Activated CD4-positive, alpha-beta T cell treated with anti-CD3 and anti-CD28 coated beads for 1 hour (primary cell): ENCODE results near the gene IFNA5.

Experiments
- DNase-seq: peaks from one replicate; pipeline ENCODE4 v3.0.0-alpha.2; 2020

IFNA5 gene

GRCh38 chr9:21289848-21290247, 15.3 kb downstream of the IFNA5 start:
- DNase-seq, result no peak

- no peak for DNase-seq
These were observed 17.8 kb downstream of the IFNA5 start for GRCh38 chr9:21287280-21287679.

- no peak for DNase-seq
These were observed 18.5 kb downstream of the IFNA5 start for GRCh38 chr9:21286659-21287058.

GRCh38 chr9:21286099-21286498, 19.0 kb downstream of the IFNA5 start:
- no peak for DNase-seq

GRCh38 chr9:21281275-21281674, 23.8 kb downstream of the IFNA5 start:
- DNase-seq, result no peak

- DNase-seq, result no peak
These were observed 36.8 kb downstream of the IFNA5 start for GRCh38 chr9:21268347-21268657.

GRCh38 chr9:21267485-21268346, 37.4 kb downstream of the IFNA5 start:
- DNase-seq, result no peak

DNA sequence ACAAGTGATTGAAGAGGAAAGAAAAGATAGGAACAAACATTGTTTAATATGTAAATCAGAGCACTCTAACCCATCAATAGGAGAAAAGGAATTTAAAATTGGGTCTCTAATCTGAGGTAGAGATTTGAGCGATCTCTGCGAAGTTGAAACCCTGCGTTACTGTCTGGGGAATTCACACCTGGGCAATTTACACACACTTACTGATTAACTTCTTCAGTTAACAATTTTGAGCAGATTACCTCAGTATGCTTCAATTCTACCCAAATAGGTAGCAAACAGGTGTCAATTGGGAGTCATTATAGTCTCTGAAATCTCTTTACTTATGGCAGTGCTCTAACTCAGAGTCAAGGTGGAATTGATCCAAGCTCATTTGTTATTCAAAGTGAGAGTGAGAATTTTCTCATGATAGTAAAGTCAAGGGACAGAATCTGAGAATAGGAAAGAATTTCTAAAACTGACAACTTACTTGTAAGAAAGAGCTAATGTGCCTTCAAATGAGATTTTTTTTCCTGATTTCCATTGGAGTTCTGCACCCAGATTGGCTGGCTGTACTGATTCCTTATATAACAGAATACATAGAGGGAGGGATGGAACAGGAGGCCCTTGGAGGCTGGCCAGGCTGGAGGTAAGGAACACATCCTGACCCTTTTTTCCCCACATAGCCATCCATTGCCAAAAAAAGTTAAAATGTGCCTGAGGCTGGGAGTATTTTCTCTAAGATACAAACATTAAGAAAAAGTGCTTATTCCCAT, 38.2 kb downstream of the IFNA5 start:
- no peak for DNase-seq

DNA sequence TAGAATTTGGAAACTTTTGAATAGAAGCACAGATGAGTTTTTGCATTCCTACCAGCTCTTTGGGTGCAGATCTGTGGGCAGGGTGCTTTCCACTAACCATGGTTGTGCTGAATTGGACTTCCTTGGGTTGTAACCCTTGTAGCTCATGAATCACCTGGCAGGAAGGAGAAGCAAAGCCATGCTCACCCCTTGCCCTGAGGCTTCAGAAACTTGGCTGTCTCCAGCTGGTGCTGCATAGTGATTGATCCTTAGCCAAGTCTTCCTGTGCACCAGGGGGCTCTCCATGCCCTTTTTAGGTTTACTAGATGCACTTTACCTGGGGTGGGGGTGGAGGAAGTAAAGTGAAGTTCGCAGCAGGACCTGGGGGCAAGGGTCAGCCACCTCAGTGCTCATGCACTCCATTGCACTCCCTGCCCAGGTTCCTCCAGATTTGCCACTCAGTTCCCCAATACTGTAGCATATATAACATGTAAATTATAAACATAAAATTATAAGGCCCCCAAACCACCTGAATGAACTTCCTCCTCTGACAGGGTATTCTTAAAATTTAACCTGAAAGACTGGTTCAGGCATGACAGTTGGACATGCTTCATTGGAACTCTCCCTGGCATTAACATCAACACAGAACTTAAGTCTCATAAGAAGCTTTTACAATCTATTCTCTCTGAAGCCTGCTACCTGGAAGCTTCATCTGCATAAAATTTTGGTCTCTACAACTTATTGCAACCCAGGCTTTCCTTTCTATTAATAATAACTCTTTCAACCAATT, 39.5 kb downstream of the IFNA5 start:
- DNase-seq, result no peak

DNA sequence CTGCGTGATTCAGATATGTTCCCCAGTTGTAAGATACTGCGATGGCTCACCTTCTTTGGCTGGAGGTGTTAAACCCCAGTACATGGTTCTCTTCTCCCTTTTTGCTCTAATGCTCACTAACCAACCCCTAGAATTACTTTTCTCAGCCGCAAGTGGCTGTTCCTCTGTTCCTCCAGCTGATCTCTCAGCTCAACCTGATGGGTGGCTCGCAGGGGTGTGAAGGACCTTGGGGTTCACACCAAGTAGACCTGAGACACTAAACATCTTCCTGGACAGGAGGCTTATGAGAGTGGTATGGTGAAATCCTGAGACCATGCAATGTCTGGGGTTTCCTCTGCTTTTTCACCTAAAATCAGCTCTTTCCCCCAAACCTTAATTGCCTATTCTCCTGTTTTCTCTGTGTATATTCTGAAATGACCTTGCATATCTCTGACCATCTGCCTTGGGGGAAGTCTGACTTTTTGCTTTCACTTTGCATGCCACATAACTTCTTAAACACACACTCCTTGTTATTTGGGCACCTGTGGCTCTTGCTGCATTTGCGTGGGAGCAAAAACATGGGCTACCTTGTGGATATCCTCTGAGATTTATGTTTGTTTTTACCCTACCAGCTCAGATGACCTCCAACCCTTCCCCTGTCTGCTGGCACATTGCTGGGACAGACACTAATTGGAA, 49.4 kb downstream of the IFNA5 start:
- no peak for DNase-seq
